CD8-positive, alpha-beta memory T cell (primary cell): ENCODE data around the gene NCOR1. TPM values are rescaled to one million over a fixed set of nuclear protein-coding genes. Genes with fewer than 3 reads are reported as not detected.

Source experiments
- CTCF ChIA-PET: fragments of 350-600 bp; sonication (Branson Sonifier 250); formaldehyde crosslinking; loops from one replicate; lab custom pipeline; 2021; ENCODE audit warnings: antibody characterized with exemption; lab: Charles Lee
- POLR2A ChIA-PET: fragments of 350-600 bp; sonication (Branson Sonifier 250); formaldehyde crosslinking; loops from one replicate; lab custom pipeline; 2021; ENCODE audit warnings: antibody characterized with exemption; lab: Charles Lee
- DNase-seq, 5 donors: peaks; one replicate each; pipeline versions ENCODE4 v3.0.0 to v3.0.0-alpha.2; 2020 to 2022; ENCODE audit warnings: mixed read lengths in 1 of 5
- H3K27ac ChIP-seq: one replicate; pipeline ENCODE4 v1.7.0; 2013; ENCODE audit warnings: low read depth, mild to moderate bottlenecking, low read length, moderate library complexity
- H3K27me3 ChIP-seq: 2 replicates; pipeline ENCODE4 v1.7.0; 2013; ENCODE audit warnings: low read length, mild to moderate bottlenecking; ENCODE audit not compliant: insufficient read depth, poor library complexity, severe bottlenecking
- H3K36me3 ChIP-seq: 2 replicates; pipeline ENCODE4 v1.7.0; 2013; ENCODE audit warnings: mild to moderate bottlenecking, low read length, moderate library complexity; ENCODE audit not compliant: insufficient read depth
- H3K4me1 ChIP-seq: 2 replicates; pipeline ENCODE4 v1.7.0; 2013; ENCODE audit warnings: mild to moderate bottlenecking, low read length, moderate library complexity; ENCODE audit not compliant: insufficient read depth
- H3K4me3 ChIP-seq: 2 replicates; pipeline ENCODE4 v1.7.0; 2013; ENCODE audit warnings: mild to moderate bottlenecking, low read length
- H3K9me3 ChIP-seq: 2 replicates; pipeline ENCODE4 v1.7.0; 2013; ENCODE audit warnings: mild to moderate bottlenecking, low read length
- H3K27ac Mint-ChIP-seq, 8 donors: one replicate each; pipeline ENCODE4 v1.8.0; 2020 to 2021; ENCODE audit warnings: mixed read lengths in 8 of 8, mild to moderate bottlenecking in 6 of 8, inconsistent platforms in 3 of 8, moderate library complexity in 3 of 8
- H3K27me3 Mint-ChIP-seq, 2 donors: one replicate each; pipeline ENCODE4 v1.8.0; 2020 to 2021; ENCODE audit warnings: mixed read lengths in 2 of 2, mild to moderate bottlenecking in 1 of 2, moderate library complexity in 1 of 2
- H3K36me3 Mint-ChIP-seq, 3 donors: one replicate each; pipeline ENCODE4 v1.8.0; 2020 to 2021; ENCODE audit warnings: mixed read lengths in 3 of 3, inconsistent platforms in 1 of 3, mild to moderate bottlenecking in 1 of 3
- H3K4me1 Mint-ChIP-seq, 3 donors: one replicate each; pipeline ENCODE4 v1.8.0; 2020 to 2021; ENCODE audit warnings: mixed read lengths in 3 of 3, inconsistent platforms in 1 of 3, mild to moderate bottlenecking in 1 of 3
- H3K4me3 Mint-ChIP-seq, 7 donors: one replicate each; pipeline ENCODE4 v1.8.0; 2020 to 2021; ENCODE audit warnings: mixed read lengths in 7 of 7, mild to moderate bottlenecking in 6 of 7, moderate library complexity in 4 of 7, inconsistent platforms in 2 of 7
- H3K9me3 Mint-ChIP-seq, 5 donors: one replicate each; pipeline ENCODE4 v1.8.0; 2020 to 2022; ENCODE audit warnings: mixed read lengths in 5 of 5, mild to moderate bottlenecking in 3 of 5, moderate library complexity in 2 of 5, inconsistent platforms in 1 of 5
- polyA plus RNA-seq: library from polyadenylated mRNA; unstranded; fragments of 300-500 nt; fragmentation: Illumina TruSeq; gene quantifications from one replicate; pipeline ENCODE4 v1.2.3, GENCODE V29; 2021
- total RNA-seq, 2 experiments: library from RNA; stranded (reverse); gene quantifications; one replicate each; pipeline ENCODE4 v1.2.3, GENCODE V29; 2021

NCOR1 gene
- total and polyA plus RNA-seq, 3 experiments from 2014 or later: 146 to 158 (median 147) TPM

GRCh38 chr17:16141685-16142084, 73.6 kb downstream of the NCOR1 start:
- peak overlapping the region in 4 of 8 donors; percentile 3 to 58 (median 32) for H3K27ac Mint-ChIP-seq
- H3K9me3 Mint-ChIP-seq: no peaks in the 10 kb centered on the region
- no peak for DNase-seq
- H3K27me3 Mint-ChIP-seq: no peaks in the 10 kb centered on the region
- no peak overlapping the region for H3K27ac ChIP-seq
- ChIA-PET POLR2A (no interaction called here), CTCF (no interaction called here)
- peaks cover 27% of the 10 kb centered on the region for H3K36me3 ChIP-seq
- peaks cover 6 to 80% (median 16%) of the 10 kb centered on the region in 3 donors for H3K36me3 Mint-ChIP-seq
- no peaks in the 10 kb centered on the region for H3K9me3 ChIP-seq
- H3K4me3 ChIP-seq: no peak overlapping the region
- H3K27me3 ChIP-seq: no peaks in the 10 kb centered on the region
- H3K4me1 ChIP-seq: no peaks in the 10 kb centered on the region
- no peak overlapping the region for H3K4me3 Mint-ChIP-seq
- no peaks in the 10 kb centered on the region for H3K4me1 Mint-ChIP-seq

- ChIA-PET CTCF (interaction anchor here (0.7 kb wide), 1 partner anchor 223 kb away, joined by 3 read pairs; no protein-coding TSS in a partner anchor), POLR2A (no interaction called here)
- Histone ChIP-seq H3K9me3 (no peaks in the 10 kb centered on the region), H3K27me3 (no peaks in the 10 kb centered on the region), H3K36me3 (peaks cover 29% of the 10 kb centered on the region), H3K4me3 (no peak overlapping the region), H3K27ac (no peak overlapping the region), H3K4me1 (no peaks in the 10 kb centered on the region)
- Mint-ChIP-seq H3K27ac (peak overlapping the region in 2 of 8 donors; percentile 0 to 9), H3K9me3 (no peaks in the 10 kb centered on the region), H3K4me3 (no peak overlapping the region), H3K4me1 (no peaks in the 10 kb centered on the region), H3K27me3 (no peaks in the 10 kb centered on the region), H3K36me3 (peaks cover 6 to 79% (median 13%) of the 10 kb centered on the region in 3 donors)
- DNase-seq: no peak
Measured at GRCh38 chr17:16140854-16141253, 74.5 kb downstream of the NCOR1 start.

GRCh38 chr17:16135461-16135860, 79.9 kb downstream of the NCOR1 start:
- Histone ChIP-seq H3K36me3 (peaks cover 25% of the 10 kb centered on the region), H3K27me3 (no peaks in the 10 kb centered on the region), H3K4me3 (no peak overlapping the region), H3K9me3 (no peaks in the 10 kb centered on the region), H3K4me1 (no peaks in the 10 kb centered on the region), H3K27ac (no peak overlapping the region)
- ChIA-PET POLR2A (no interaction called here), CTCF (no interaction called here)
- DNase-seq: no peak
- H3K4me1 Mint-ChIP-seq: peaks cover 0 to 3% (median 0%) of the 10 kb centered on the region in 3 donors
- peaks cover 0 to 1% of the 10 kb centered on the region in 2 donors for H3K27me3 Mint-ChIP-seq
- H3K36me3 Mint-ChIP-seq: peaks cover 4 to 77% (median 5%) of the 10 kb centered on the region in 3 donors
- peak overlapping the region in 2 of 8 donors; percentile 15 to 58 for H3K27ac Mint-ChIP-seq
- H3K4me3 Mint-ChIP-seq: no peak overlapping the region
- no peaks in the 10 kb centered on the region for H3K9me3 Mint-ChIP-seq

- Mint-ChIP-seq H3K36me3 (peaks cover 4 to 73% (median 10%) of the 10 kb centered on the region in 3 donors), H3K4me3 (no peak overlapping the region), H3K4me1 (peaks cover 0 to 9% (median 3%) of the 10 kb centered on the region in 3 donors), H3K27me3 (peaks cover 0 to 1% of the 10 kb centered on the region in 2 donors), H3K9me3 (no peaks in the 10 kb centered on the region), H3K27ac (peak overlapping the region in 3 of 8 donors; percentile 12 to 23 (median 17))
- Histone ChIP-seq H3K9me3 (no peaks in the 10 kb centered on the region), H3K36me3 (peaks cover 23% of the 10 kb centered on the region), H3K27ac (no peak overlapping the region), H3K4me3 (no peak overlapping the region), H3K4me1 (no peaks in the 10 kb centered on the region), H3K27me3 (no peaks in the 10 kb centered on the region)
- ChIA-PET CTCF (no interaction called here), POLR2A (no interaction called here)
- no peak for DNase-seq
Measured at GRCh38 chr17:16131593-16131992, 83.7 kb downstream of the NCOR1 start.

GRCh38 chr17:16129441-16130205, 85.7 kb downstream of the NCOR1 start:
- peaks cover 0 to 1% of the 10 kb centered on the region in 2 donors for H3K27me3 Mint-ChIP-seq
- no peak overlapping the region for H3K27ac ChIP-seq
- H3K27ac Mint-ChIP-seq: peak overlapping the region in 6 of 8 donors; percentile 1 to 59 (median 30)
- no peaks in the 10 kb centered on the region for H3K9me3 ChIP-seq
- no peaks in the 10 kb centered on the region for H3K4me1 ChIP-seq
- H3K36me3 ChIP-seq: peaks cover 14% of the 10 kb centered on the region
- ChIA-PET POLR2A (interaction anchor here (0.6 kb wide), 1 partner anchor 48 kb away, joined by 4 read pairs; no protein-coding TSS in a partner anchor), CTCF (interaction anchor here (0.7 kb wide), 1 partner anchor 12 kb away, joined by 5 read pairs; no protein-coding TSS in a partner anchor)
- H3K4me3 ChIP-seq: no peak overlapping the region
- peaks cover 8 to 72% (median 12%) of the 10 kb centered on the region in 3 donors for H3K36me3 Mint-ChIP-seq
- DNase-seq: no peak
- H3K4me3 Mint-ChIP-seq: no peak overlapping the region
- H3K4me1 Mint-ChIP-seq: peaks cover 0 to 9% (median 3%) of the 10 kb centered on the region in 3 donors
- H3K9me3 Mint-ChIP-seq: no peaks in the 10 kb centered on the region
- H3K27me3 ChIP-seq: no peaks in the 10 kb centered on the region

GRCh38 chr17:16123531-16123930, 91.8 kb downstream of the NCOR1 start:
- H3K9me3 Mint-ChIP-seq: no peaks in the 10 kb centered on the region
- H3K27me3 Mint-ChIP-seq: no peaks in the 10 kb centered on the region
- H3K36me3 Mint-ChIP-seq: peaks cover 9 to 72% (median 32%) of the 10 kb centered on the region in 3 donors
- Histone ChIP-seq H3K4me1 (no peaks in the 10 kb centered on the region), H3K27me3 (no peaks in the 10 kb centered on the region), H3K36me3 (peaks cover 15% of the 10 kb centered on the region), H3K27ac (no peak overlapping the region), H3K9me3 (no peaks in the 10 kb centered on the region), H3K4me3 (no peak overlapping the region)
- CTCF ChIA-PET: interaction anchor here (0.7 kb wide), 1 partner anchor 240 kb away, joined by 3 read pairs; no protein-coding TSS in a partner anchor
- no peak for DNase-seq
- POLR2A ChIA-PET: no interaction called here
- H3K4me3 Mint-ChIP-seq: no peak overlapping the region
- H3K4me1 Mint-ChIP-seq: peaks cover 0 to 15% (median 9%) of the 10 kb centered on the region in 3 donors
- H3K27ac Mint-ChIP-seq: peak overlapping the region in 5 of 8 donors; percentile 1 to 56 (median 9)

- Histone ChIP-seq H3K4me1 (no peaks in the 10 kb centered on the region), H3K4me3 (no peak overlapping the region), H3K9me3 (no peaks in the 10 kb centered on the region), H3K36me3 (peaks cover 18% of the 10 kb centered on the region), H3K27ac (no peak overlapping the region), H3K27me3 (no peaks in the 10 kb centered on the region)
- Mint-ChIP-seq H3K9me3 (no peaks in the 10 kb centered on the region), H3K27me3 (no peaks in the 10 kb centered on the region), H3K27ac (peak overlapping the region in 6 of 8 donors; percentile 9 to 56 (median 20)), H3K4me3 (no peak overlapping the region), H3K36me3 (peaks cover 14 to 71% (median 36%) of the 10 kb centered on the region in 3 donors), H3K4me1 (peaks cover 0 to 12% (median 9%) of the 10 kb centered on the region in 3 donors)
- ChIA-PET CTCF (no interaction called here), POLR2A (no interaction called here)
- no peak for DNase-seq
Measured at GRCh38 chr17:16122697-16123434, 92.5 kb downstream of the NCOR1 start.
